ENCODE measurements around the gene HCCS. TPM values are rescaled to one million over a fixed set of nuclear protein-coding genes. Genes with fewer than 3 reads are reported as not detected.

The HCCS gene
- total RNA-seq, 2 experiments from 2014 or later: 19.3 TPM

Other genes with a start within 250 kb of the HCCS start
- gene AMELX, start 182.1 kb downstream of the HCCS start, total RNA-seq: not detected